ENCODE measurements around the gene ADAM12.
"Not testable (repeated sequence)": the region's sequence is repeated elsewhere in the genome, so short reads cannot be mapped to it uniquely, and the experiment has no call there.

Gene ADAM12

DNA sequence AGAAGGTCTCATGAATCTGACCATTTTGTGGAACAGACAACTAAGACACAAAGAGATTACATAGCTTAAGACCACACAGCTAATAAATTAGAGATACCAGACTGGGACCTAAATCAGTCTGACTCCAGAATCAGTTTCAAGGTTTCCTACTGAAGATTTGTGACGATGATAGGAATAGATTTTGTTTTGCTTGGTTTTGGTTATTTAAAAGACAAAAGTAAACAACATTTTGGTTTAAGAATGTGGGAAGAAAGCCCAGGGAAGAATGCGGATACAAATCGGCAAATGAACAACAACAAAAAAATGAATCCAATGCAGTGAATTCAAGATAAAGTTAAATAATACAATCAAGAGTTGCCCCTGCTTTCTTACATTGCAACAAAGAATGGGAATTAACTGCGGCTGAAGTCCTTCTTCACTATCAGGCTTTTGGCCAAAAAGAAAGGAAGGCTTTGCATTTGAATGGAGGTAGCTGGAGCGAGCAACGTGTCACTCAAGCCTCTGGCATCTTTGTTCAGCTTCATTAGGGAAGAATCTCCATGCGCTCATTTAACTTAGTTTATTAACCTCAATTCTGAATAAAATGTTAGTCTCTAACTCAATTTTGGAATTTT, 210.8 kb downstream of the ADAM12 start:
- no peak for DNase-seq (ENCODE audit: low spot score)

- no peak for DNase-seq (ENCODE audit: low spot score)
These were observed 212.5 kb downstream of the ADAM12 start for GRCh38 chr10:126175641-126176262.

DNA sequence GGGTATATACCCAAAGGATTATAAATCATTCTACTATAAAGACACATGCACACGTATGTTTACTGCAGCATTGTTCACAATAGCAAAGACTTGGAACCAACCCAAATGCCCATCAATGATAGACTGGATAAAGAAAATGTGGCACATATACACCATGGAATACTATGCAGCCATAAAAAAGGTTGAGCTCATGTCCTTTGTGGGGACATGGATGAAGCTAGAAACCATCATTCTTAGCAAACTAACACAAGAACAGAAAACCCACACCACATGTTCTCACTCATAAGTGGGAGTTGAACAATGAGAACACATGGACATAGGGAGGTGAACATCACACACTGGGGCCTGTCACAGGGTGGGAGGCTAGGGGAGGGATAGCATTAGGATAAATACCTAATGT, 215.5 kb downstream of the ADAM12 start:
- not testable (repeated sequence) for DNase-seq (ENCODE audit: low spot score)

- no peak for DNase-seq (ENCODE audit: low spot score)
These were observed 216.7 kb downstream of the ADAM12 start for GRCh38 chr10:126171555-126171954.

DNA sequence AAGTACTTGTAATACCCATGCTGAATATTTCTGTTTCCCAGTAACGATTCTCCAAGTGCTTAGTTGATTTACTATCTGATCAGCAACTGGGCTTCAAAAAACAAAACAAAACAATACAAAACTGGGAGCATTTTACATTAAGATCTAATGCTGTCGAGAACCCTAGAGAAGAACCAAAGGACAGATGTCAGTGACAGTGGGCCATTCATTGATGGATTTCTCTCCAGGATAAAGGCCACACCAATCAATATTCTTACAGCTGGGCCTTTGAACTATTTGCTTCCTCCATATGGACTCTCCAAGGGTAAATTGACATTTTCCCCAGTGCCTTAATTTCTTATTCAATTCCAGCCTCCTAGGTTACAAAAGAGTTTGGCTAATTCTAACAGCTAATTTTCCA, 217.5 kb downstream of the ADAM12 start:
- no peak for DNase-seq (ENCODE audit: low spot score)

GRCh38 chr10:126170371-126170770, 217.9 kb downstream of the ADAM12 start:
- DNase-seq (ENCODE audit: low spot score) = no peak

DNA sequence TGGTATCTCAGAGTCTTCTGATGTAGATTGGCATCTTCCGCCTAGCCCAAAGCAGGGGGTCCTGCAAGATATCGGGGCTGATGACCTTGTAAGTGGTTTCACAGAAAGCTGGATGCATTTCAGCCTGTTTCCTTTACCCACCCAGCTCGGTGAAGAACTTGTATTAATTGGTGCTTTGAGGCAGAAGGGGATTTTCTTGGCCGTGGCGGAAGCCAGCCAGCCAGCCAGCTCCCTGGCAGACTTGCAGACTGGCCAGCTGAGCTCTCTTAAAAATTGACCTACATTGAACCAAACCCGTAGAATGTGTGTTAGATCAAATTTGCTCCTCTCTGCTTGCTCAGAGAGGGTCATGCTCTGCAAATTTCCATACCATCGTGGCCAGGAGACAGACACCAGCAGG, 218.4 kb downstream of the ADAM12 start:
- no peak for DNase-seq (ENCODE audit: low spot score)

- no peak for DNase-seq (ENCODE audit: low spot score)
These were observed 221.5 kb downstream of the ADAM12 start for GRCh38 chr10:126166797-126167196.

GRCh38 chr10:126165874-126166273, 222.4 kb downstream of the ADAM12 start:
- DNase-seq (ENCODE audit: low spot score) = no peak

- DNase-seq (ENCODE audit: low spot score) = no peak
These were observed 224.8 kb downstream of the ADAM12 start for GRCh38 chr10:126163506-126163905.

GRCh38 chr10:126161691-126162090, 226.6 kb downstream of the ADAM12 start:
- DNase-seq (ENCODE audit: low spot score) = no peak

DNA sequence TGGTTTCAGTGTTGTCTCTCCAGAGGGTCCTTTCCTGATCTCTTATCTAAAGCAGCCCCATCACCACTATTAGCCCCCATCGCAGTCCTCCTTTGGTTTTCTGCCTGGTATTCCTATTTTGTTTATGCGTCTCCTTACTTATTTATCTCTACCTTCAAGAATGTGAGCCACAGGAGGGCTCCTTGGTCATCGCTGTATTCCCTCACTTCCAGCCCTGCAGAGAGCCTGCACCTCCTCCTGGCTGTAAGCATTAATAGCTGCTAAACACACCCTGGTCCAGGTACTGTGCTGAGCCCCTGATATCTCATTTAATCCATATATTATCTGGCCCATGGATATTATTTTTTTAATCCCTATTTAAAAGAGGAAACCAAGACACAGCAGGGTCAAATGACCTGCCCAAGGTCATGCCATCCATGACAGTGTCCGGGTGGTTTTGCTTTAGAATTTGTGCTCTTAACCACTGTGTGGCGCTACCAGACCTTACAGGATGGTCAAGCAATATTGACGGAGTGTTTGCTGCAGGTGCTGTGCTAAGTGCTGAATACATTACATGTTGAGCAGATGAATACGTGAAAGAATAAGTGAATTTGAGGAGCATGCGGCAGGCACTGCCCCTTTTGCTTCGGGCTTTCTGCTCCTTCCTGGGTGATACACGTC, 227.2 kb downstream of the ADAM12 start:
- DNase-seq (ENCODE audit: low spot score) = no peak

DNA sequence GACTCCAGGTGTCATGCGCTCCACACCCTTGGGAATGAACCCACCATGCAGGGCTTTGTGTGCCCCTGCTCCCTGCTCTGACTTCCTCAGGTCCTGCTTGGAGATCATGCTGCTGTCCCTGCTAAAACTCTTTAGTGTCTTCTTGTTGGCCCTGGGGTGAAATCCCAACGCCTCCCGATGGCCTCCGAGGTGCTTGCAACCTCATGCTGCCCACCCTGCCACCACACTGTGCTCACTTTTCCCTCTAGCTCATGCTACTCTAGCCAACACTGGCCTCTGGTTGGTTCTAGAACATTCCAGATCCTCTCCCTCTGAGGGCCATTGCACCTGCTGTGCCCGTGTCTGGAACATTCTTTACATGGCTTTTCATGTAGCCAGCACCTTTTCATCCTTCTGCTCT, 227.7 kb downstream of the ADAM12 start:
- no peak for DNase-seq (ENCODE audit: low spot score)

DNA sequence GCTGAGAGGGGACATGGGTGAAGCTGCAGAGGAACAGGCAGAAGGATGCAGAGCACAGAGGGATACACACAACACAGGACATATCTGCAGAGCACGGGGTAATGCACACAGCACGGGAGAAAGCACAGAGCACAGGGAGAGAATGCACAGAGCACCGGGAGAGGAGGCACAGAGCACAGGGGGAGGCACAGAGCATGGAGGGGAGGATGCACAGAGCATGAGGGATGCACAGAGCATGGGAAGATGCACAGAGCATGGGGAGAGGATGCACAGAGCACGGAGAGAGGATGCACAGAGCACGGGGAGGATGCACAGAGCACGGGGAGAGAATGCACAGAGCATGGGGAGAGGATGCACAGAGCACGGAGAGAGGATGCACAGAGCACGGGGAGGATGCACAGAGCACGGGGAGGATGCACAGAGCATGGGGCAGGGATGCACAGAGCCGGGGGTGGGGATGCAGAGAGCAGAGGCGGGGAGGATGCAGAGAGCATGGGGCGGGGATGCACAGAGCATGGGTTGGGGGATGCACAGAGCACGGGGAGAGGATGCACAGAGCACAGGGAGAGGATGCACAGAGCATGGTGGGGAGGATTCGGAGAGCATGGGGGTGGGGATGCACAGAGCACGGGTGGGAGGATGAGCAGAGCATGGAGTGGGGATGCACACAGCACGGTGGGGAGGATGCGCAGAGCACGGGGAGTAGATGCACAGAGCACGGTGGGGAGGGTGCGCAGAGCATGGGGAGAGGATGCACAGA, 230.0 kb downstream of the ADAM12 start:
- no peak for DNase-seq (ENCODE audit: low spot score)

GRCh38 chr10:126157189-126157588, 231.1 kb downstream of the ADAM12 start:
- no peak for DNase-seq (ENCODE audit: low spot score)

- no peak for DNase-seq (ENCODE audit: low spot score)
These were observed 231.8 kb downstream of the ADAM12 start for GRCh38 chr10:126156503-126156902.

DNA sequence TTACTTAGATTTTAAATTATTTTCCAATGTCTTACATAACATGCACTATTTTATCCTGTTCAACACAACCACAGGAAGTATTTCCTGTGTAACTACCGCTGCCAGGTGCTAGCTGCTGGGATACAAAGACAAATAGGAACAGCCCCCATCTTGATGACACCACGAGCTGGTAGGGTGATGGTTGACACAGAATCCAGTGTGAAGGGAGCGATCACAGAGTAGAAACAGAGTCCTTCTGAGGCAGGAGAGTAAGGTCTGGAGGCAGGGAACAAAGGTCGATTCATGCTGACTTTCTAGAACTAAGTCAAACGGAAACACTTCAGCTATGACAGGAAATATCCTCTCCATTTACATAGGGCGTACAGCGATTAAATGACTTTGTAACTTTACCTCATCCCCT, 232.3 kb downstream of the ADAM12 start:
- DNase-seq (ENCODE audit: low spot score) = no peak

DNA sequence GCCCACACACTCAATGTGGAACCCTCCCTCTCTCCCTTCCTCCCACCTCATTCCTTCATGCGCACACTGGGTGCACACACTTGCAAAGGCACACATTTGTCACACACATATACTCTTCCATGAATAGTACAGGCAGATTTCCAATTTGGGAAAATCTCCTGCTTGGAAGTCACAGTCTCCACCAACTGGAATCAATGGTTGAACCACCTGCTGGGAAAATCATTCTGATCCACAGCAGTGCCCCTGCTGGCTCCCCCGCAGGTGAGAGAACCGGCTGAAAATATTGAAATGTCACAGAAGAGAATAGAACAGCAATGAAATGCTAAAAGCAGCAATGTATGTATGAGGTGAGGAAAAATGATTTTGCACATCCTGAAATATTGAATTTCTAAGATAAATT, 232.7 kb downstream of the ADAM12 start:
- no peak for DNase-seq (ENCODE audit: low spot score)

GRCh38 chr10:126153711-126154628, 234.3 kb downstream of the ADAM12 start:
- DNase-seq (ENCODE audit: low spot score) = no peak

DNA sequence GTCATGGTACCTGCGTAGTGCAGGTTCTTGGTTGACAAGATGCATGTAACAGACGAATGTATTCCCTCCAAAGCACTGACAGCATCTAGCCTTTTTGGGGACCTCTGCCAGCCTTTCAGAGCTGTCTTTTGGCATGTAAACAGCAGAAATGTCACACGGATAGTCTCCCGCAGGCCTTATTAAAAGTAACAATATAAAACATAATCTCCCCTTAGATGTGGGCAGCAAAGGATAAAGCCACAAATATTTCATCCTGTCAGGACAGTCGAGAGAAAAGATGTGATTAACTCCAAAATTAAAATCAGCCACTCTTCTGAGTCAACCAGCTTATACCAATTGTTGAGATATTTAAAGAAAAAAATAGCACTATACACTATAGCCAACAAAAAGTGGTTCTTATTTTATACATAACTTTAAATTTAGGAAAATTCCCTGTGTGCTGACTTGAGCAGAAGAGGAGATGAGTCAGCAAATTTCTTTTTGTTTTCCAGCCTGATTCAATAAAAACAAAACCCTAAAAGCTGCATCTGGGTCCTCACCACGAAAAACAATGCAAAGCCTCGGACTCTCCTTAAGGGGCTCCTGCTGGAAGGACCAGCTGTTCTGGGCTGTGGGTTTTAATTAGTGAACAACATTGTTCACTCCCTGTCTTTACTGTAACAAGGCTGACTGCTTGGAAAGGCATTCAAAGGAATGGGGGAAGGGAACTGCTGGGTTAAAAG, 240.2 kb downstream of the ADAM12 start:
- no peak for DNase-seq (ENCODE audit: low spot score)

- DNase-seq (ENCODE audit: low spot score) = no peak
These were observed 241.5 kb downstream of the ADAM12 start for GRCh38 chr10:126146771-126147170.

Measured in HuH-7.5 (cell line).